HG03354 (cell line): Measurements from ENCODE around the gene EVI5.

ENCODE experiments used
- ATAC-seq: cut with Tn5 transposase; IDR thresholded peaks from one replicate; pipeline ENCODE4 v1.9.1; 2021; ENCODE audit warnings: mild to moderate bottlenecking; ENCODE audit not compliant: unreplicated experiment, poor library complexity, severe bottlenecking

EVI5 gene

GRCh38 chr1:92476071-92476631 lies 308.8 kb downstream of the EVI5 start:
- ATAC-seq, result peak; percentile 63

GRCh38 chr1:92475029-92475428 lies 309.9 kb downstream of the EVI5 start:
- no peak for ATAC-seq

GRCh38 chr1:92473781-92474495 lies 311.0 kb downstream of the EVI5 start:
- ATAC-seq, result peak; percentile 45

DNA sequence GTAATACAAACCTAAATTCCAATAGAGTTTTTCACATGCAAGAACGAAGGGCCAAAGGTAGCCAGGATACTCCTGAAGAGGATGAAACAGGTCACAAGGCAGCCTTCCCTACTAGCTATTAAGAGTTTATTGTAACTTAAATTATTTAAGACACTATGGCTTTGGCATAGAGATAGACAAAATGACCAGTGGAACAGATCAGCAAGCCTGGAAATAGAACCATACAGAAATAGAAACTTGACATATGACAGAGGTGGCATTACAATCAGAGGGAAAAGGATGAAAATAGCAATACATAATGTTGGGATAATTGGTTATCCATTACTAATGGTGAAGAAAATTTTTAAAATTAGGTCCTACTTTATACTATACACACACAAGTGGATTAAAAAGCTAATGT lies 314.7 kb downstream of the EVI5 start:
- no peak for ATAC-seq

DNA sequence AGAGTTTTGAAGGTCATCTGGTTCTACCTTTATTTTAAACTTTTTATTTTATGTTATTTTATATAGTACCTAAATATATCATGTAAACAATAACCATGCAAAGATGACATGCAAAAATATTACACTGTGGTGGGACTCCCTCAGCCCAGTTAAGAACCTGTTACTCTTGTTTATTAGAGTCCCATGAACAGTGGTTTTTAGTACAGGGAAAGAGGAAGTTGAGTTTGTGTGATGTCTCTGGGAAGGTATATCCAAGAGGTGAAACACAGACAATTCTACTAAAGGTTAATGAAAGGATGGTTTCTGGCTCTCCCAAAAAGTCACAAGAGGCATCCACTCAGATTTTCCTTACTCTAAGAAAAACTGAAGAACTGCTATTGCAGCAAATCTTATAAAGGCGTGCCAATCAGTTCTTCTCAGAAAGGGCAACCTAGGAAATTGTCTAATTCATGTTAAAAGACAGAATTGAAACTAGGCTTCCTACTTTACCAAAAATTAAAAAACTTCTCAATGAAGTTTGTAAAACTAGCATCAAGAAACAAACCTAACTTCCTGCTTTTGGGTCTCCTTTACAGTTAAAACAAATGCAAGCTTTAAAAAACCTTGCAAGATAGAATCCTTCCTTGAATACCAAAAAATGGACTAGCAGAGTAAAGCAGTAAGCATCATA lies 318.1 kb downstream of the EVI5 start:
- ATAC-seq, result no peak

DNA sequence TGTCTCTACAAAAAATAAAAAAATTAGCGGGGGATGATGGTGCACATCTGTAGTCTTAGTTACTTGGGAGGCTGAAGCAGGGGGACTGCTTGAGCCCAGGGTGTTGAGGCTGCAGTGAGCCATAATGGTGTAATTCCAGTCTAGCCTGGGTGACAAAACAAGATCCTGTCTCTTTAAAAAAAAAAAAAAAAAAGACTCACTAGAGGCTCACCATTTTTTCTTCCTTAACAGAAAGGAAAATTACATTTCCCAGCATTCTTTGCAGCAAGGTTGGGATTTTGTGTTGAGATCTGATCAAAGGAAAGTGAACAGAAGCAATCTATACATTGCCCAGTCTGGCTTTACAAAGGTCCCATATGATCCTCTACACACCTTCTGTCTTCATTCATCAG lies 319.7 kb downstream of the EVI5 start:
- ATAC-seq, result no peak

DNA sequence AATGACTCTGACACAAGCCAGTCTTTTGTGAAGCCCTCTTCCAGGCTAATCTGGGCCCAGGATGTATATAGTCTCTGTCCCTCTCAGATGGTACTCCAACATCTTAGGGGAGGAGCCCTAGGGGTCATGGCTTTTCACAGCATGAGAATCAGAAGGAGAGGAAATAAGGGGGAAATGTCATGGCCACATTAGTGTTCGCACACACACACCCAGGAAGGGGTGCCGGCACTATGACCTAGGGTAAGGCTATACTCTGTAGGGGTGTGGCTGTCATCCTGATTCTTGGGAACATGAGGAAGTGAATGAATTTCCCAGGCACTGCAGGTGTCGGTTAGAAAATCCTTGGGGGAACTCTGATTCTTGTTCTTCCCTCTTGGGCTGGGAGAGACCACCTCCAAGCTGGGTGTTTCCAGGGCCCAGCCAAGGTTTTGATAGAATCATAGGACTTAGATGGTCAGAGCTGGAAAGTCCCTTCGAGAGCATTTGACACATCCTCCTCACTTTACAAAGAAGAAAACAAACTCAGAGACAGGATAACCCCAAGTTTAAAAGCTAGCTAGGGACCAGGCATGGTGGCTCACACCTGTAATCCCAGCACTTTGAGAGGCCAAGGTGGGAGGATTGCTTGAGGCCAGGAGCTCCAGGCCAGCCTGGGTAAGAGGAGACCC lies 320.2 kb downstream of the EVI5 start:
- ATAC-seq, result no peak

GRCh38 chr1:92461364-92462097 lies 323.4 kb downstream of the EVI5 start:
- peak; percentile 70 for ATAC-seq

DNA sequence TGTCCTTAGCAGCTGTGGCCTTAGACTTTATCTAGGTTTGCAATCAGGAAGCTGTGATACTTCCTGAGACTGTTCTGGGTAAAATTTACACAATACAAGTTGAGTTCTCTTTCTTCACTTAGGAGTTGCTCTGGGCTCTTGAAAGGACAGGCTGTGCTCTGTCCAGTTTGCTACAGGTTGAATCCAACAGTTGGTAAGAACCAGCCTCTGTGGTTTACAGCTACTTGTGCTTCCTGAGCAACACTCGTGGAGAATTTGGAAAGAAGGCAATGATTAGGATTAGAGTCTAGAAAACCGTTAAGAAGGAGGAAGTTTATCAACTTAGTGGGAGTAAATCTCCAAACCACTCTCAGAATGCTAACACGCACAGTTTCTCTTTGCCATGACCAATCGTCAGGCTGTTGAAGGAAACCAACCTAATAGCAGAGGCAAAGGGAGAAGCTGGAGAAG lies 325.0 kb downstream of the EVI5 start:
- ATAC-seq, result no peak
